Ovary (tissue), 3 donors: ENCODE data around the gene GRM2.

ENCODE experiments used
- EP300 ChIP-seq: sonication (generic); formaldehyde crosslinking; IDR thresholded peaks from one replicate; pipeline ENCODE4 v1.6.1; 2017; ENCODE audit warnings: antibody characterized with exemption
- POLR2A ChIP-seq: fragments of 450-650 bp; IDR thresholded peaks from one replicate; pipeline ENCODE4 v1.6.1; 2017; ENCODE audit warnings: antibody characterized with exemption, mild to moderate bottlenecking, moderate library complexity
- TF ChIP-seq, protein P1 (sequence below), 3 donors: fragments of 450-650 bp in 2 of 3; fragments of 200-600 bp in 1 of 3; IDR thresholded peaks; one replicate each; pipeline versions ENCODE4 v1.5.1 to v1.8.0; 2016 to 2022; ENCODE audit warnings: antibody characterized with exemption in 3 of 3, mild to moderate bottlenecking in 1 of 3
- donor health status: DM: no; HTN: no; CAD: no.

DNA sequence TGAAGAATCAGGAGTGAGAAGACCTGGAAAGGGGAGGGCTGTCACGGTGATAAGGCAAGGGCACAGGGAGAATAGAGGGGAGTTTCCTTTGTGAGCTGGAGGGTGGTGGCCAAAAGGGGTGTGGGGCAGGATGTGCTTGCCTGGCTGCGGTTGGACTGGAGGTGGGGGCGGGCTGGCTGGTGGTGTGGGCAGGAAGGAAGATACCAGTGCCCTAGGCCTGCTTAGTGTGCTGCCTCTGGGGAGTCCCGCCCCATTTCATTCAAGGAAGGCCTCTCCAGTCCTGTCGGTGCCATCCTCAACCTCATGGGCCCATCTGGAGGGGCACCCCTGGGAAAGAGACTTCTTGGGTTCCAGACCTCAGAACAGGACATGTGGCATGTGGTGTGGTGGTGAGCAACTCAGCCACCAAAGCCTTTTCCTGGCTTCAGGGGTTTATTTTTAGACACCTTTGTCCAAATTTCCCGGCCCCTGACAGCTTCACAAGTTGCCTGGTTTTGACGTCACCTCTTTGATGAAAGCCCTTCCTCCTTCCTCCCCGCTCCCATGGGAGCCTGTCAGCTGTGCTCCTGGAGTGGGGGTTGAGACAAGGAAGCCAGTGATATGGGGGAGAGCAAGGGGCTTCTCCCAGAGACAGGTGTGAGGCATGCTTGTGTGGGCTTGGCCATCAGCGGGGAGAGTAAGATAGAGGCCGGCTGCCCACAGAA is 20.2 kb upstream of the GRM2 start:
- TF ChIP-seq, protein P1, sequence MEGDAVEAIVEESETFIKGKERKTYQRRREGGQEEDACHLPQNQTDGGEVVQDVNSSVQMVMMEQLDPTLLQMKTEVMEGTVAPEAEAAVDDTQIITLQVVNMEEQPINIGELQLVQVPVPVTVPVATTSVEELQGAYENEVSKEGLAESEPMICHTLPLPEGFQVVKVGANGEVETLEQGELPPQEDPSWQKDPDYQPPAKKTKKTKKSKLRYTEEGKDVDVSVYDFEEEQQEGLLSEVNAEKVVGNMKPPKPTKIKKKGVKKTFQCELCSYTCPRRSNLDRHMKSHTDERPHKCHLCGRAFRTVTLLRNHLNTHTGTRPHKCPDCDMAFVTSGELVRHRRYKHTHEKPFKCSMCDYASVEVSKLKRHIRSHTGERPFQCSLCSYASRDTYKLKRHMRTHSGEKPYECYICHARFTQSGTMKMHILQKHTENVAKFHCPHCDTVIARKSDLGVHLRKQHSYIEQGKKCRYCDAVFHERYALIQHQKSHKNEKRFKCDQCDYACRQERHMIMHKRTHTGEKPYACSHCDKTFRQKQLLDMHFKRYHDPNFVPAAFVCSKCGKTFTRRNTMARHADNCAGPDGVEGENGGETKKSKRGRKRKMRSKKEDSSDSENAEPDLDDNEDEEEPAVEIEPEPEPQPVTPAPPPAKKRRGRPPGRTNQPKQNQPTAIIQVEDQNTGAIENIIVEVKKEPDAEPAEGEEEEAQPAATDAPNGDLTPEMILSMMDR (IDR thresholded peaks at IDR 0.05), result no peak
- TF ChIP-seq POLR2A (no peak), EP300 (no peak)
